Left cardiac atrium (tissue), 4 donors: ENCODE results near the gene RPS6KB2. TPM values are rescaled to one million over a fixed set of nuclear protein-coding genes. Genes with fewer than 3 reads are reported as not detected.
"Not testable (repeated sequence)": the region's sequence is repeated elsewhere in the genome, so short reads cannot be mapped to it uniquely, and the experiment has no call there.

Experiments
- ATAC-seq, 2 donors: fragments of 200-7000 bp; cut with Tn5 transposase; one replicate each; pipeline ENCODE4 v1.9.1; 2020; ENCODE audit warnings: mild to moderate bottlenecking in 2 of 2, moderate library complexity in 2 of 2
- DNase-seq: peaks from one replicate; pipeline ENCODE4 v3.0.0-alpha.2; 2020
- intact Hi-C, 2 donors: fragments of 100-400 bp; cut with DNase I; formaldehyde crosslinking; loops; one replicate each; pipeline versions ENCODE4 v1.14.1 to v1.15.1; 2022 to 2023
- total RNA-seq, 2 donors: library from RNA; stranded (reverse); fragmentation: NEBNext Ultra II Directional; extraction: Animal tissue kit (Norgen Biotek cat#: 25700); gene quantifications; one replicate each; pipeline ENCODE4 v1.2.1, GENCODE V29; 2021
- donor health status: DM: no; HTN: yes; CAD: no.
- donor health status: DM: no; HTN: yes; CAD: no; lungs with severe emphysema.
- donor health status: DM: yes; HTN: yes; CAD: no.
- donor health status: Dilated cardiomyopathy.

Gene RPS6KB2
- total RNA-seq, 2 donors from 2014 or later, result 25.5 to 31.0 TPM

- intact Hi-C loops, result no loop called here
- no peak for ATAC-seq
- no peak for DNase-seq
Observed at GRCh38 chr11:67419325-67420049, 8.8 kb upstream of the RPS6KB2 start.

DNA sequence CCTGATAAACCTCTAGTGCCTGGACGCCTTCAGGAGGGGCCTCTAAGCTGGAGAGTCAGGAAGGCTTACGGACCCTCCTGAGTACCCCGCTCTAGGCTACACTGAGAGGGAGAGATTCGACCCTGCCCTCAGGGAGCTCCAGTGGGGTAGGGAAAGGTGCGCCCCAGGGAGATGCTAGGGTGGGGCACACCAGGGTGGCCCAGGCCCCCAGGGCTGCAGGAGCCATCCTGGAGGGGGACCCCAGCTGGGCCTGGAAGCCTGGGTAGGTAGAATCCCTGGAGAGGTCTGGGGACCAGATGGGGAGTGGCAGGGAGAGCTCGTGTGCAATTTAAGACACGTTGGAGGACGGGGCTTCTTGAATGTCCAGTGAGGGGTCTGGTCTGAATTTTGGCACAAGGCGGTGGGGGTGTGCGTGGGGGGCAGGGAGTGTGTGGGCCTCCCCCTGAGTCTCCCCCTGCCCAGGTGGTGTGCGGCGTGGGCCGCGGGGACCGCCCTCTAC is 8.1 kb upstream of the RPS6KB2 start:
- DNase-seq (no peak), ATAC-seq (no peak)
- intact Hi-C loops, result no loop called here

DNA sequence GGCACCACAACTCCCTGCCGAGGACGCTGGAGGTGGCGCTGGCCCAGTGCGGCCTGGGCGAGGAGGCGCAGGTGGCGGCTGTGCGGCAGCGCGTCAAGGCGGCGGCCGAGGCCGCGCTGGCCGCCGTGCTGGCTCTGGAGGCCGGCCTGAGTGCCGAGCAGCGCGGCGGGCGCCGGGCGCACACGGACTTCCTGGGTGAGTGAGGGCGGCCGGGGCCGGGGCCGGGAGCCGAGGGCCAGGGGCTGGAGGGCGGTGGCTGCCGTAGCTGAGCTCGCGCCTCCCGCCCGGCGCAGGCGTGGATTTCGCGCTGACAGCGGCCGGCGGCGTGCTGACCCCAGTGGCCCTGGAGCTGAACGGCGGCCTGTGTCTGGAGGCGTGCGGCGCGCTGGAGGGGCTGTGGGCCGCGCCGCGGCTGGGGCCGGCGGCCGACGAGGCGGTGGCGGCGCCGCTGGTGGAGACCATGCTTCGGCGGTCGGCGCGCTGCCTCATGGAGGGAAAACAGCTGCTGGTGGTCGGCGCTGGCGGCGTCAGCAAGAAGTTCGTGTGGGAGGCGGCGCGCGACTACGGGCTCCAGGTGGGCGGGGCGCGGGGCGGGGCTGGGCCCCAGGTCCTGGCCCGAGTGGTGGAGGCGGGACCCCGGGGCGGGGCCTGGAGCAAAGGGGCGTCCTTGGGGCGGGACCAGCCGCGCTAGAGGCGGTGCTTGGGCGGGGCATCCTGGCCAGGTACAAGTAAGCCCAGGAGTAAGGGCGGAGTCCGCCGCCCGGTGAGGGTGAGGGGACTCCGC is 7.5 kb upstream of the RPS6KB2 start:
- peak; percentile 97 for DNase-seq
- ATAC-seq, result peak; percentile 93 to 94
- intact Hi-C loops, result no loop called here

- DNase-seq (no peak), ATAC-seq (no peak)
- intact Hi-C loops, result no loop called here
Observed at GRCh38 chr11:67421430-67422031, 6.8 kb upstream of the RPS6KB2 start.

DNA sequence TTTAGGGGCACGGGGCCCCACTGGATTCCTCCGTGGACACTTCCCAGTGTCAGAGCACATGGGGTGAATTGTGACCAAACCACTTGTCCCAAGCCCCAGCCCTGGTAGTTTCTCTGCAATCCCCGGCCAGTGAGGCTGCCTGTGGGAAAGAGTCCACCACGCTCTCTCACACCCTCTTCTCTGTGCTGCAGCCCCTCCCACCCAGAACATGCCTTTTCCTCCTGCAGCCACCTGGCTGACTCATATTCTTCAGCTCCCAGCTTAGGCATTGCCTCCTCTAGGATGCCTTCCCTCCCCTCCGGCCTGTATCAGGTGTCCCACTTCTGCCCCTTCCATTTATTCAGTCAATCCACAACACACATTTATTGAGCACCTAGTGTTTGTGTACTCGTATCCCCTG is 5.4 kb upstream of the RPS6KB2 start:
- intact Hi-C loops, result no loop called here
- no peak for ATAC-seq

DNA sequence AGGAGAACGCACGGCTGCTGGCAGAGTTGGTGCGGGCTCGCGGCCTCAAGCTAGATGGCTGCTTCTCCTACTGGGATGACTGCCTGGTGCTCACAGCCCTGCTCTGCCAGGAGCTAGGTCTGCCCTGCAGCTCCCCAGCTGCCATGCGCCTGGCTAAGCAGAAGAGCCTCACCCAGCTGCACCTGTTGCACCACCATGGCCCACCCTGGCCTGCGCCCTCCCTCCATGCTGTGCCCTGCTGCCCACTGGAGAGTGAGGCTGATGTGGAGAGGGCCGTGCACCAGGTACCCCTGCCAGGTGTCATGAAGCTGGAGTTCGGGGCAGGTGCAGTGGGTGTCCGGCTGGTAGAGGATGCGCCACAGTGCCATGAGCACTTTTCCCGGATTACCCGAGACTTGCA is 4.8 kb upstream of the RPS6KB2 start:
- intact Hi-C loops, result no loop called here
- no peak for ATAC-seq

More for the DNA sequence above, 5.4 kb upstream of the RPS6KB2 start:
- no peak for DNase-seq

DNA sequence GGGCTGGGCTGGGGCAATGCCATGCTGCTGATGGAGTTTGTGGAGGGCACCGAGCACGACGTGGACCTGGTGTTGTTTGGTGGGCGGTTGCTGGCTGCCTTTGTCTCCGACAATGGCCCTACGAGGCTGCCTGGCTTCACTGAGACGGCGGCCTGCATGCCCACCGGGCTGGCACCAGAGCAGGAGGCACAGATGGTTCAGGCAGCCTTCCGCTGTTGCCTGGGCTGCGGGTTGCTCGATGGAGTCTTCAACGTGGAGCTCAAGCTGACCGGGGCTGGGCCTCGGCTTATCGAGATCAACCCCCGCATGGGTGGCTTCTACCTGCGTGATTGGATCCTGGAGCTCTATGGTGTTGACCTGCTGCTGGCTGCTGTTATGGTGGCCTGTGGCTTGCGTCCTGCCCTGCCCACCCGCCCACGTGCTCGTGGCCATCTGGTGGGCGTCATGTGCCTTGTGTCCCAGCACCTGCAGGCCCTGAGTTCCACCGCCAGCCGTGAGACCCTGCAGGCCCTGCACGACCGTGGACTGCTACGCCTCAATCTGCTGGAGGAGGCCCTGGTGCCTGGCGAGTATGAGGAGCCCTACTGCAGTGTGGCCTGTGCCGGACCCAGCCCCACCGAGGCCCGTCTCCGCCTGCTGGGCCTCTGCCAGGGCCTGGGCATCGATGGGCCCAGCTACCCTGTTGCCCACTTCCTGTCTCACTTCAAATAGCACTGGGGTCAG is 4.2 kb upstream of the RPS6KB2 start:
- intact Hi-C loops, result no loop called here
- DNase-seq, result no peak
- ATAC-seq, result no peak

More for the DNA sequence above, 4.8 kb upstream of the RPS6KB2 start:
- no peak for DNase-seq

DNA sequence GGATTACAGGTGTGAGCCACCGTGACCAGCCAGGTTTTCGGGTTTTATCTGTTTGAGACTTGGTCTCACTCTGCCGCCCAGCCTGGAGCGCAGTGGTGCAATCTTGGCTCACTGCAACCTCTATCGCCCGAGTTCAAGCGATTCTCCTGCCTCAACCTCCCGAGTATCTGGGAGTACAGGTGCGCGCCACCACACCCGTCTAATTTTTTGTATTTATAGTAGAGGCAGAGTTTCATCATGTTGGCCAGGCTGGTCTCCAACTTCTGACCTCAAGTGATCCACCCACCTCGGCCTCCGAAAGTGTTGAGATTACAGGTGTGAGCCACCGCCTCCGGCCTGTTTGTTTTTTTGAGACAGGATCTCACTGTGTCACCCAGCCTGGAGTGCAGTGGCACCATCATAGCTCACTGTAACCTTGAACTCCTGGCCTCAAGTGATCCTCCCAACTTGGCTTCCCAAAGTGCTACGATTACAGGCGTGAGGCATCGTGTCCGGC is 882 bp upstream of the RPS6KB2 start:
- not testable (repeated sequence) for ATAC-seq, DNase-seq
- intact Hi-C loops, result loop anchor here in 1 of 2 donors (5.0 kb wide), 1 partner anchor 35 kb away; no protein-coding TSS in a partner anchor

DNA sequence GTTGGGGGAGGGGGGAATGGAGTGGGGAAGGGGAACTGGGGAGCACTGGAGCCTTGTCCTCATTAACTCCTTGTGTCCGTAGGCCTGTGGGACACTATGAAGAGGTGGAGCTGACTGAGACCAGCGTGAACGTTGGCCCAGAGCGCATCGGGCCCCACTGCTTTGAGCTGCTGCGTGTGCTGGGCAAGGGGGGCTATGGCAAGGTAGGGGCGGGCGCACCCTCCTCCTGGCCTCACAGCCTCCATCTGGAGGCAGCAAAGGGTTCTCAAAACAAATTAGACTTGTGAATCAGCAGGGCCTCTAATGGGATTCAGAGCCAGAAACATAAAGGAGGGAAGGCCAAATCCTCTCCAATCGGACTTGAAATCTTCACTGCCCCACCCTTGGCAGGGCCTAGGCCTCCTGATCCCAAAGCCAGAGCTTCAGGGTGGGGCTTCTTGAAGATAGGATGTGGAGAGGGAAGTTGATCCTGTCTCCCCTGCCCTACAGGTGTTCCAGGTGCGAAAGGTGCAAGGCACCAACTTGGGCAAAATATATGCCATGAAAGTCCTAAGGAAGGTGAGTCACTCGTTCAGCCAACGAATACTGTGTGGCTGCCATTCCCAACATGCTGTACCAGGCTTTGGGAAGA is 859 bp downstream of the RPS6KB2 start:
- DNase-seq (no peak), ATAC-seq (no peak)
- intact Hi-C loops, result loop anchor here in 1 of 2 donors (5.0 kb wide), 1 partner anchor 33 kb away; no protein-coding TSS in a partner anchor

DNA sequence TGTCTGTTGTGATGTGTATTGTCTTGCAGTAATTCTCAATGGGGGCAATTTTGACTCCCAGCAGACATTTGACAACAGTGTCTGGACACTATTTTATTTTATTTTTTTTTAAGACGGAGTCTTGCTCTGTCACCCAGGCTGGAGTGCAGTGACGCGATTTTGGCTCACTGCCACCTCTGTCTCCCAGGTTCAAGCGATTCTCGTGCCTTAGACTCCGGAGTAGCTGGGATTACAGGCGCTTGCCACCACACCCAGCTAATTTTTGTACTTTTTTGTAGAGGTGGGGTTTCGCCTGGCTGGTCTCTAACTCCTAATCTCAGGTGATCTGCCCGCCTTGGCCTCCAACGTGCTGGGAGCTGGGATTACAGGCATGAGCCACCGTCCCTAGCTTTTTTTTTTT is 1.4 kb downstream of the RPS6KB2 start:
- intact Hi-C loops, result loop anchor here in 1 of 2 donors (5.0 kb wide), 1 partner anchor 33 kb away; no protein-coding TSS in a partner anchor
- no peak for ATAC-seq
- no peak for DNase-seq

- intact Hi-C loops, result no loop called here
- ATAC-seq (no peak), DNase-seq (no peak)
Observed at GRCh38 chr11:67431346-67432249, 3.3 kb downstream of the RPS6KB2 start.

GRCh38 chr11:67432655-67433349 is 4.5 kb downstream of the RPS6KB2 start:
- intact Hi-C loops, result no loop called here
- ATAC-seq (no peak), DNase-seq (no peak)

- intact Hi-C loops, result no loop called here
- DNase-seq (no peak), ATAC-seq (no peak)
Observed at GRCh38 chr11:67433536-67434394, 5.5 kb downstream of the RPS6KB2 start.

- intact Hi-C loops, result no loop called here
- ATAC-seq, result no peak
- DNase-seq, result no peak
Observed at GRCh38 chr11:67434395-67434881, 6.1 kb downstream of the RPS6KB2 start.

GRCh38 chr11:67435031-67435726 is 6.9 kb downstream of the RPS6KB2 start:
- intact Hi-C loops, result no loop called here
- no peak for DNase-seq

More at GRCh38 chr11:67435031-67435726, 6.9 kb downstream of the RPS6KB2 start:
- ATAC-seq, result no peak
